Spinal cord (tissue), 10 donors: ENCODE measurements around the gene PARVB. TPM values are rescaled to one million over a fixed set of nuclear protein-coding genes. Genes with fewer than 3 reads are reported as not detected.

ENCODE experiments used
- DNase-seq, 6 donors: peaks; one replicate each; pipeline versions ENCODE4 v3.0.0 to v3.0.0-alpha.2; 2013 to 2015; ENCODE audit warnings: low spot score in 6 of 6, low read depth in 4 of 6
- H3K27ac ChIP-seq: one replicate; pipeline ENCODE4 v1.5.1; 2013; ENCODE audit warnings: low read depth, low read length, control low read depth
- H3K27me3 ChIP-seq: one replicate; pipeline ENCODE4 v1.6.1; 2013; ENCODE audit warnings: low read length; ENCODE audit not compliant: control insufficient read depth, insufficient read depth
- H3K36me3 ChIP-seq: one replicate; pipeline ENCODE4 v1.6.1; 2013; ENCODE audit warnings: low read length; ENCODE audit not compliant: control insufficient read depth, insufficient read depth
- H3K4me1 ChIP-seq: one replicate; pipeline ENCODE4 v1.6.1; 2013; ENCODE audit warnings: low read length; ENCODE audit not compliant: control insufficient read depth, insufficient read depth
- H3K4me3 ChIP-seq: one replicate; pipeline ENCODE4 v1.5.1; 2013; ENCODE audit warnings: low read depth, low read length, control low read depth
- H3K9me3 ChIP-seq: one replicate; pipeline ENCODE4 v1.6.1; 2013; ENCODE audit warnings: low read length; ENCODE audit not compliant: control insufficient read depth, insufficient read depth
- WGBS: methylation state at CpG from one replicate; pipeline ENCODE4 v1.1.5; 2013; ENCODE audit warnings: missing lambda C conversion rate; ENCODE audit not compliant: insufficient coverage; 5-methylcytosine and 5-hydroxymethylcytosine counted together
- polyA plus RNA-seq, 2 donors: library from polyadenylated mRNA; unstranded; fragments of 120-200 nt; gene quantifications; one replicate each; pipeline ENCODE4 v1.2.1, GENCODE V29; 2013; ENCODE audit not compliant: insufficient read length in 2 of 2
- total RNA-seq, 2 donors: library from RNA; depleted of rRNA in 1 of 2; stranded (reverse); fragments of 120-200 nt in 1 of 2; fragments of >200 nt in 1 of 2; gene quantifications; one replicate each; pipeline versions ENCODE4 v1.2.3 to v1.2.4, GENCODE V29; 2013 to 2014
- donor health status: healthy.

The PARVB gene
- total and polyA plus RNA-seq, 4 donors: 9.7 to 26.0 (median 18.9) TPM

- no peaks in the 10 kb centered on the region for H3K36me3 ChIP-seq
- H3K27me3 ChIP-seq: peaks cover 4% of the 10 kb centered on the region
- H3K4me1 ChIP-seq: peaks cover 44% of the 10 kb centered on the region
- no peak overlapping the region for H3K27ac ChIP-seq
- no peaks in the 10 kb centered on the region for H3K9me3 ChIP-seq
- 76% methylated on average over 14 of the region's 15 CpGs for WGBS
- no peak for DNase-seq
- H3K4me3 ChIP-seq: no peak overlapping the region
These were observed 65.8 kb downstream of the PARVB start for GRCh38 chr22:44089717-44090570.

GRCh38 chr22:44090571-44090905 lies 66.4 kb downstream of the PARVB start:
- H3K27ac ChIP-seq: no peak overlapping the region
- H3K9me3 ChIP-seq: no peaks in the 10 kb centered on the region
- peaks cover 3% of the 10 kb centered on the region for H3K36me3 ChIP-seq
- peaks cover 41% of the 10 kb centered on the region for H3K4me1 ChIP-seq
- 67% methylated on average over 8 of the region's 9 CpGs for WGBS
- DNase-seq: no peak
- no peak overlapping the region for H3K4me3 ChIP-seq
- H3K27me3 ChIP-seq: peaks cover 4% of the 10 kb centered on the region

- Histone ChIP-seq H3K27me3 (peaks cover 4% of the 10 kb centered on the region), H3K9me3 (no peaks in the 10 kb centered on the region), H3K36me3 (peaks cover 7% of the 10 kb centered on the region), H3K27ac (no peak overlapping the region), H3K4me3 (no peak overlapping the region), H3K4me1 (peaks cover 34% of the 10 kb centered on the region)
- no peak for DNase-seq
- 79% methylated on average over 7 of the region's 14 CpGs for WGBS
These were observed 67.1 kb downstream of the PARVB start for GRCh38 chr22:44091021-44091721.

GRCh38 chr22:44091751-44092150 lies 67.6 kb downstream of the PARVB start:
- peaks cover 4% of the 10 kb centered on the region for H3K27me3 ChIP-seq
- H3K36me3 ChIP-seq: peaks cover 8% of the 10 kb centered on the region
- H3K9me3 ChIP-seq: no peaks in the 10 kb centered on the region
- no peak overlapping the region for H3K27ac ChIP-seq
- H3K4me1 ChIP-seq: peaks cover 31% of the 10 kb centered on the region
- no peak overlapping the region for H3K4me3 ChIP-seq
- no peak for DNase-seq
- WGBS: 98% methylated on average over 10 of the region's 10 CpGs

GRCh38 chr22:44092636-44093220 lies 68.6 kb downstream of the PARVB start:
- H3K4me1 ChIP-seq: peaks cover 27% of the 10 kb centered on the region
- no peak overlapping the region for H3K27ac ChIP-seq
- H3K9me3 ChIP-seq: no peaks in the 10 kb centered on the region
- no peak for DNase-seq
- H3K4me3 ChIP-seq: no peak overlapping the region
- peaks cover 13% of the 10 kb centered on the region for H3K36me3 ChIP-seq
- WGBS: 95% methylated on average over 5 of the region's 8 CpGs
- peaks cover 4% of the 10 kb centered on the region for H3K27me3 ChIP-seq

GRCh38 chr22:44093791-44094190 lies 69.7 kb downstream of the PARVB start:
- Histone ChIP-seq H3K27me3 (peaks cover 4% of the 10 kb centered on the region), H3K4me1 (peaks cover 19% of the 10 kb centered on the region), H3K27ac (no peak overlapping the region), H3K9me3 (no peaks in the 10 kb centered on the region), H3K36me3 (peaks cover 13% of the 10 kb centered on the region), H3K4me3 (no peak overlapping the region)
- 93% methylated on average over 9 of the region's 9 CpGs for WGBS
- DNase-seq: no peak

GRCh38 chr22:44094751-44095302 lies 70.7 kb downstream of the PARVB start:
- 96% methylated on average over 10 of the region's 14 CpGs for WGBS

GRCh38 chr22:44096736-44097135 lies 72.6 kb downstream of the PARVB start:
- peaks cover 22% of the 10 kb centered on the region for H3K36me3 ChIP-seq
- no peak for DNase-seq
- H3K4me1 ChIP-seq: no peaks in the 10 kb centered on the region
- peaks cover under 1% of the 10 kb centered on the region for H3K27me3 ChIP-seq
- no peak overlapping the region for H3K27ac ChIP-seq
- WGBS: 95% methylated on average over 11 of the region's 11 CpGs
- no peak overlapping the region for H3K4me3 ChIP-seq
- H3K9me3 ChIP-seq: no peaks in the 10 kb centered on the region

More at GRCh38 chr22:44094751-44095302, 70.7 kb downstream of the PARVB start:
- peaks cover 4% of the 10 kb centered on the region for H3K27me3 ChIP-seq
- H3K9me3 ChIP-seq: no peaks in the 10 kb centered on the region
- peaks cover 9% of the 10 kb centered on the region for H3K4me1 ChIP-seq
- peaks cover 14% of the 10 kb centered on the region for H3K36me3 ChIP-seq
- H3K27ac ChIP-seq: no peak overlapping the region
- DNase-seq: no peak
- no peak overlapping the region for H3K4me3 ChIP-seq

GRCh38 chr22:44097263-44098020 lies 73.3 kb downstream of the PARVB start:
- Histone ChIP-seq H3K36me3 (peaks cover 22% of the 10 kb centered on the region), H3K4me3 (no peak overlapping the region), H3K27me3 (no peaks in the 10 kb centered on the region), H3K4me1 (no peaks in the 10 kb centered on the region), H3K27ac (no peak overlapping the region), H3K9me3 (no peaks in the 10 kb centered on the region)
- whole genome bisulfite sequencing: 90% methylated on average over 22 of the region's 23 CpGs
- no peak for DNase-seq
